Karpas-422 (cell line): ENCODE results near the gene MACROD2. TPM values are rescaled to one million over a fixed set of nuclear protein-coding genes. Genes with fewer than 3 reads are reported as not detected.

Source experiments
- DNase-seq: peaks from one replicate; pipeline ENCODE4 v3.0.0-alpha.2; 2015
- H2AFZ ChIP-seq: fragments of 200-600 bp; sonication (generic); 2 replicates; pipeline ENCODE4 v1.6.1; 2014; ENCODE audit warnings: antibody characterized with exemption, low read length, mixed read lengths
- H3K27ac ChIP-seq: fragments of 200-600 bp; sonication (generic); 2 replicates; pipeline ENCODE4 v1.5.1; 2014; ENCODE audit warnings: mild to moderate bottlenecking, low read length, moderate library complexity
- H3K27me3 ChIP-seq: fragments of 200-600 bp; sonication (generic); 2 replicates; pipeline ENCODE4 v1.6.1; 2014; ENCODE audit warnings: low read length, mixed read lengths
- H3K36me3 ChIP-seq: fragments of 200-600 bp; sonication (generic); 2 replicates; pipeline ENCODE4 v1.6.1; 2014; ENCODE audit warnings: low read length, mixed read lengths; ENCODE audit not compliant: insufficient read depth
- H3K4me1 ChIP-seq: fragments of 200-600 bp; sonication (generic); 2 replicates; pipeline ENCODE4 v1.6.1; 2014; ENCODE audit warnings: mild to moderate bottlenecking, low read length, mixed read lengths
- H3K4me2 ChIP-seq: fragments of 200-600 bp; sonication (generic); 2 replicates; pipeline ENCODE4 v1.6.1; 2014; ENCODE audit warnings: low read length, low read depth, mild to moderate bottlenecking; ENCODE audit not compliant: poor library complexity, severe bottlenecking
- H3K4me3 ChIP-seq: fragments of 200-600 bp; sonication (generic); 2 replicates; pipeline ENCODE4 v1.5.1; 2014; ENCODE audit warnings: mild to moderate bottlenecking, antibody characterized with exemption, low read length, mixed read lengths
- H3K79me2 ChIP-seq: fragments of 200-600 bp; sonication (generic); 2 replicates; pipeline ENCODE4 v1.6.1; 2014; ENCODE audit warnings: mild to moderate bottlenecking, low read length, mixed read lengths
- H3K9ac ChIP-seq: fragments of 200-600 bp; sonication (generic); 2 replicates; pipeline ENCODE4 v1.6.0; 2014; ENCODE audit warnings: low read length
- H3K9me2 ChIP-seq: fragments of 200-600 bp; sonication (generic), shearing (Covaris generic); replicated peaks from 2 replicates; pipeline ENCODE4 v1.6.0; 2014; ENCODE audit warnings: mild to moderate bottlenecking, low read length, moderate library complexity; ENCODE audit not compliant: insufficient read depth
- H3K9me3 ChIP-seq: fragments of 300-700, 200-600 bp; sonication (generic); 2 replicates; pipeline ENCODE4 v1.6.1; 2014; ENCODE audit warnings: low read length, mixed read lengths
- H4K20me1 ChIP-seq: fragments of 200-600 bp; sonication (generic); 2 replicates; pipeline ENCODE4 v1.6.1; 2014; ENCODE audit warnings: mild to moderate bottlenecking, antibody characterized with exemption, low read length, low read depth; ENCODE audit not compliant: insufficient read depth
- total RNA-seq: library from RNA; depleted of rRNA; stranded (reverse); fragments of >200 nt; shearing (Covaris generic); gene quantifications from 2 replicates; pipeline ENCODE4 v1.2.3, GENCODE V29; 2014; ENCODE audit warnings: low replicate concordance

MACROD2 gene
- total RNA-seq, 1 experiment from 2014 or later = 0.15 TPM

GRCh38 chr20:15890407-15890982 is 1895.2 kb downstream of the MACROD2 start:
- Histone ChIP-seq H3K9me2 (no peaks in the 10 kb centered on the region), H3K27me3 (no peaks in the 10 kb centered on the region), H2AFZ (no peak overlapping the region), H3K27ac (peak overlapping the region; percentile 90), H3K36me3 (peaks cover 44% of the 10 kb centered on the region), H4K20me1 (no peaks in the 10 kb centered on the region), H3K4me1 (peaks cover 79% of the 10 kb centered on the region), H3K4me3 (peak overlapping the region; percentile 29; the same call in 1 of the 2 replicates), H3K9me3 (no peaks in the 10 kb centered on the region), H3K9ac (peak overlapping the region; percentile 45), H3K4me2 (peak overlapping the region; percentile 63), H3K79me2 (no peaks in the 10 kb centered on the region)
- DNase-seq = peak; percentile 76

- no peak for DNase-seq
- peak overlapping the region; percentile 75; the same call in 1 of the 2 replicates for H3K27ac ChIP-seq
- no peak overlapping the region for H3K4me3 ChIP-seq
- peaks cover 94% of the 10 kb centered on the region for H3K4me1 ChIP-seq
- no peaks in the 10 kb centered on the region for H4K20me1 ChIP-seq
- peaks cover 41% of the 10 kb centered on the region for H3K36me3 ChIP-seq
- no peaks in the 10 kb centered on the region for H3K27me3 ChIP-seq
- H3K9me3 ChIP-seq = no peaks in the 10 kb centered on the region
- no peak overlapping the region for H2AFZ ChIP-seq
- peaks cover 22% of the 10 kb centered on the region for H3K79me2 ChIP-seq
- no peak overlapping the region for H3K9ac ChIP-seq
- H3K4me2 ChIP-seq = no peak overlapping the region
- H3K9me2 ChIP-seq = no peaks in the 10 kb centered on the region
Observed at GRCh38 chr20:15895126-15895525, 1899.8 kb downstream of the MACROD2 start.

GRCh38 chr20:15895560-15896084 is 1900.3 kb downstream of the MACROD2 start:
- Histone ChIP-seq H4K20me1 (no peaks in the 10 kb centered on the region), H3K27ac (peak overlapping the region; percentile 75; the same call in 1 of the 2 replicates), H2AFZ (no peak overlapping the region), H3K36me3 (peaks cover 37% of the 10 kb centered on the region), H3K79me2 (peaks cover 27% of the 10 kb centered on the region), H3K9me2 (no peaks in the 10 kb centered on the region), H3K4me2 (no peak overlapping the region), H3K27me3 (no peaks in the 10 kb centered on the region), H3K9me3 (no peaks in the 10 kb centered on the region), H3K4me3 (no peak overlapping the region), H3K4me1 (peaks cover 94% of the 10 kb centered on the region), H3K9ac (no peak overlapping the region)
- DNase-seq = no peak

GRCh38 chr20:15899967-15900366 is 1904.7 kb downstream of the MACROD2 start:
- no peaks in the 10 kb centered on the region for H4K20me1 ChIP-seq
- H3K9me3 ChIP-seq = no peaks in the 10 kb centered on the region
- no peaks in the 10 kb centered on the region for H3K27me3 ChIP-seq
- H3K4me2 ChIP-seq = peak overlapping the region; percentile 52
- H3K4me3 ChIP-seq = 0 out of 2 replicates have a peak overlapping the region, but pooled peaks have one; percentile 3
- DNase-seq = no peak
- H3K36me3 ChIP-seq = peaks cover 3% of the 10 kb centered on the region; the same call in 1 of the 2 replicates
- no peak overlapping the region for H2AFZ ChIP-seq
- H3K4me1 ChIP-seq = peaks cover 73% of the 10 kb centered on the region
- H3K9ac ChIP-seq = peak overlapping the region; percentile 11; the same call in 1 of the 2 replicates
- H3K27ac ChIP-seq = peak overlapping the region; percentile 81
- H3K79me2 ChIP-seq = peaks cover 49% of the 10 kb centered on the region
- no peaks in the 10 kb centered on the region for H3K9me2 ChIP-seq

GRCh38 chr20:15900443-15900842 is 1905.1 kb downstream of the MACROD2 start:
- no peak overlapping the region for H2AFZ ChIP-seq
- H3K9me3 ChIP-seq = no peaks in the 10 kb centered on the region
- H3K27ac ChIP-seq = peak overlapping the region; percentile 81
- H3K9ac ChIP-seq = peak overlapping the region; percentile 11; the same call in 1 of the 2 replicates
- H3K79me2 ChIP-seq = peaks cover 54% of the 10 kb centered on the region
- no peaks in the 10 kb centered on the region for H4K20me1 ChIP-seq
- no peaks in the 10 kb centered on the region for H3K27me3 ChIP-seq
- H3K4me1 ChIP-seq = peaks cover 69% of the 10 kb centered on the region
- H3K4me2 ChIP-seq = peak overlapping the region; percentile 52
- H3K36me3 ChIP-seq = peaks cover 3% of the 10 kb centered on the region; the same call in 1 of the 2 replicates
- DNase-seq = no peak
- no peaks in the 10 kb centered on the region for H3K9me2 ChIP-seq
- H3K4me3 ChIP-seq = 0 out of 2 replicates have a peak overlapping the region, but pooled peaks have one; percentile 3

- Histone ChIP-seq H3K27me3 (no peaks in the 10 kb centered on the region), H2AFZ (no peak overlapping the region), H3K9me3 (no peaks in the 10 kb centered on the region), H3K79me2 (peaks cover 67% of the 10 kb centered on the region), H3K27ac (no peak overlapping the region), H3K36me3 (peaks cover 3% of the 10 kb centered on the region; the same call in 1 of the 2 replicates), H3K4me1 (peaks cover 49% of the 10 kb centered on the region), H4K20me1 (no peaks in the 10 kb centered on the region), H3K9me2 (no peaks in the 10 kb centered on the region), H3K4me3 (no peak overlapping the region), H3K4me2 (no peak overlapping the region), H3K9ac (no peak overlapping the region)
- peak; percentile 86 for DNase-seq
Observed at GRCh38 chr20:15902493-15902892, 1907.2 kb downstream of the MACROD2 start.

- H3K27ac ChIP-seq = peak overlapping the region; percentile 4; the same call in 1 of the 2 replicates
- H3K4me2 ChIP-seq = no peak overlapping the region
- no peak for DNase-seq
- no peaks in the 10 kb centered on the region for H4K20me1 ChIP-seq
- peaks cover 2% of the 10 kb centered on the region; the same call in 1 of the 2 replicates for H3K36me3 ChIP-seq
- no peaks in the 10 kb centered on the region for H3K27me3 ChIP-seq
- H3K9me3 ChIP-seq = no peaks in the 10 kb centered on the region
- no peak overlapping the region for H2AFZ ChIP-seq
- no peaks in the 10 kb centered on the region for H3K9me2 ChIP-seq
- no peak overlapping the region for H3K4me3 ChIP-seq
- H3K9ac ChIP-seq = no peak overlapping the region
- peaks cover 17% of the 10 kb centered on the region for H3K4me1 ChIP-seq
- H3K79me2 ChIP-seq = peaks cover 67% of the 10 kb centered on the region
Observed at GRCh38 chr20:15905661-15906060, 1910.3 kb downstream of the MACROD2 start.

GRCh38 chr20:15909995-15910394 is 1914.7 kb downstream of the MACROD2 start:
- Histone ChIP-seq H3K27me3 (no peaks in the 10 kb centered on the region), H3K9ac (no peak overlapping the region), H4K20me1 (no peaks in the 10 kb centered on the region), H3K4me1 (peaks cover 11% of the 10 kb centered on the region), H3K79me2 (peaks cover 87% of the 10 kb centered on the region), H2AFZ (no peak overlapping the region), H3K9me2 (no peaks in the 10 kb centered on the region), H3K4me3 (no peak overlapping the region), H3K27ac (no peak overlapping the region), H3K36me3 (peaks cover 6% of the 10 kb centered on the region; the same call in 1 of the 2 replicates), H3K9me3 (no peaks in the 10 kb centered on the region), H3K4me2 (no peak overlapping the region)
- no peak for DNase-seq
